Erythroblast (primary cell): Measurements from ENCODE around the gene QKI.

Experiments
- GATA1 ChIP-seq: IDR thresholded peaks from 2 replicates; pipeline ENCODE4 v1.6.1; 2011; ENCODE audit warnings: low read depth, mild to moderate bottlenecking, control low read depth, low read length, moderate library complexity
- POLR2A ChIP-seq: IDR thresholded peaks from 2 replicates; pipeline ENCODE4 v1.6.1; 2011; ENCODE audit warnings: mild to moderate bottlenecking, low read length

DNA sequence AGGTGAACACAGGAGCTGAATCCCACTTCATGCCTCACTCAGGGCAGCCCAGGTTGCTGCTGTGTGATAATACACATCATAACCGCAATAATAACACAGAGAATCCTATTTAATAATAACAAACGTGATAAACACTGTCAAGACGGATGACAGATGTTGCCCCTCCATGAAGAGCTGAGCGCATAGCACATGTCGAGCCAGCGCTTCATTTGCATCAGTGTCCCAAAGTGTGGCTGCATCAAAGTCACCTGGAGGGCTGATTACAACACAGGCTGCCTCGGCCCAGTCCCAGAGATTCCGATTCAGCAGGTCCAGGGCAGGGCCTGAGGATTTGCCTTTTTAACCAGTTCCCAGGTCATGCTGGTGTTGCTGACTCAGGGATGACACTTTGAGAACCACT lies 198.5 kb downstream of the QKI start:
- TF ChIP-seq POLR2A (no peak), GATA1 (no peak)
